ENCODE data around the gene TM4SF18.

- TF ChIP-seq EZH2 (IDR thresholded peaks at IDR 0.05) (no peak), POLR2AphosphoS5 (IDR thresholded peaks at IDR 0.05; ENCODE audit: borderline replicate concordance, low read depth, low read length) (no peak)
These were observed 7.0 kb upstream of the TM4SF18 start for GRCh38 chr3:149340310-149340933.
